Activated naive CD8-positive, alpha-beta T cell treated with anti-CD3 and anti-CD28 coated beads for 36 hours (primary cell): Measurements from ENCODE around the gene OR51M1. TPM values are rescaled to one million over a fixed set of nuclear protein-coding genes. Genes with fewer than 3 reads are reported as not detected.

Experiments used
- total RNA-seq, 2 experiments: library from RNA; stranded (reverse); gene quantifications; one replicate each; pipeline ENCODE4 v1.2.3, GENCODE V29; 2021

OR51M1 gene
- total RNA-seq, 2 experiments from 2014 or later: not detected

Other genes with a start within 250 kb of the OR51M1 start
- not detected for gene OR52A5, start 245.5 kb upstream of the OR51M1 start, total RNA-seq
- not detected for gene OR52A1, start 229.1 kb upstream of the OR51M1 start, total RNA-seq
- not detected for gene OR51V1, start 183.1 kb upstream of the OR51M1 start, total RNA-seq
- gene HBB, start 156.7 kb upstream of the OR51M1 start, total RNA-seq: not detected
- not detected for gene HBD, start 149.3 kb upstream of the OR51M1 start, total RNA-seq
- gene HBG1, start 134.0 kb upstream of the OR51M1 start, total RNA-seq: not detected
- not detected for gene HBG2, start 129.0 kb upstream of the OR51M1 start, total RNA-seq
- gene HBE1, start 113.9 kb upstream of the OR51M1 start, total RNA-seq: not detected
- gene OR51B4, start 81.9 kb upstream of the OR51M1 start, total RNA-seq: not detected
- gene OR51B2, start 59.5 kb upstream of the OR51M1 start, total RNA-seq: not detected
- gene OR51B5, start 40.3 kb upstream of the OR51M1 start, total RNA-seq: not detected
- not detected for gene OR51B6, start 32.3 kb upstream of the OR51M1 start, total RNA-seq
- gene OR51Q1, start 38.3 kb downstream of the OR51M1 start, total RNA-seq: not detected
- not detected for gene OR51I1, start 57.7 kb downstream of the OR51M1 start, total RNA-seq
- gene OR51I2, start 65.5 kb downstream of the OR51M1 start, total RNA-seq: not detected
- gene OR52D1, start 104.9 kb downstream of the OR51M1 start, total RNA-seq: not detected
- not detected for gene UBQLN3, start 126.1 kb downstream of the OR51M1 start, total RNA-seq
- under 1 TPM in 1 of 2 experiments, not detected in 1; 0.19 TPM for gene UBQLNL, start 132.9 kb downstream of the OR51M1 start, total RNA-seq
- not detected for gene OR52H1, start 164.7 kb downstream of the OR51M1 start, total RNA-seq
- not detected for gene OR52B6, start 197.1 kb downstream of the OR51M1 start, total RNA-seq
- gene TRIM6, start 212.8 kb downstream of the OR51M1 start, total RNA-seq: 1 to 10 TPM in 1 of 2 experiments, under 1 TPM in 1; 0.89 to 1.4 TPM
- 1 to 10 TPM; 6.1 to 7.8 TPM for gene TRIM34, start 241.2 kb downstream of the OR51M1 start, total RNA-seq